KMS-11 (cell line): ENCODE results near the gene TMEM234.

Source experiments
- H2AFZ ChIP-seq: fragments of 200-600 bp; sonication (generic); 2 replicates; pipeline ENCODE4 v1.6.1; 2016; ENCODE audit warnings: antibody characterized with exemption, mixed run types, low read depth
- H3K27ac ChIP-seq: fragments of 200-600 bp; sonication (generic); 2 replicates; pipeline ENCODE4 v1.6.1; 2016; ENCODE audit warnings: mild to moderate bottlenecking, mixed run types
- H3K27me3 ChIP-seq: fragments of 200-600 bp; sonication (generic); 2 replicates; pipeline ENCODE4 v1.6.1; 2017; ENCODE audit warnings: mild to moderate bottlenecking, low read depth, mixed run types, moderate library complexity; ENCODE audit not compliant: insufficient read depth
- H3K36me3 ChIP-seq: fragments of 200-600 bp; sonication (generic); 2 replicates; pipeline ENCODE4 v1.6.1; 2017; ENCODE audit warnings: mild to moderate bottlenecking, mixed run types; ENCODE audit not compliant: insufficient read depth
- H3K4me1 ChIP-seq: fragments of 200-600 bp; sonication (generic); 2 replicates; pipeline ENCODE4 v1.6.1; 2016; ENCODE audit warnings: mild to moderate bottlenecking, low read depth, mixed run types; ENCODE audit not compliant: poor library complexity, severe bottlenecking
- H3K4me2 ChIP-seq: fragments of 200-600 bp; sonication (generic); 2 replicates; pipeline ENCODE4 v1.7.0; 2016; ENCODE audit warnings: mild to moderate bottlenecking, mixed run types
- H3K4me3 ChIP-seq: fragments of 200-600 bp; sonication (generic); IDR thresholded peaks from 2 replicates; pipeline ENCODE4 v1.6.1; 2017; ENCODE audit warnings: low read depth, low read length, mixed read lengths; ENCODE audit not compliant: insufficient read depth
- H3K79me2 ChIP-seq: fragments of 200-600 bp; sonication (generic); 2 replicates; pipeline ENCODE4 v1.6.1; 2016; ENCODE audit warnings: low read depth, mixed run types; ENCODE audit not compliant: insufficient read depth
- H3K9ac ChIP-seq: fragments of 200-600 bp; sonication (generic); 2 replicates; pipeline ENCODE4 v1.6.1; 2016; ENCODE audit warnings: mild to moderate bottlenecking, mixed run types
- H4K20me1 ChIP-seq: fragments of 200-600 bp; sonication (generic); 2 replicates; pipeline ENCODE4 v1.6.1; 2016; ENCODE audit warnings: mild to moderate bottlenecking, mixed run types; ENCODE audit not compliant: insufficient read depth
- CTCF ChIP-seq: fragments of 200-600 bp; sonication (generic); conservative IDR thresholded peaks from 2 replicates; pipeline ENCODE4 v1.6.1; 2017; ENCODE audit warnings: low read depth, mild to moderate bottlenecking, antibody characterized with exemption, low read length, moderate library complexity, mixed read lengths

TMEM234 gene

GRCh38 chr1:32215629-32216480, 6.3 kb downstream of the TMEM234 start:
- Histone ChIP-seq H3K79me2 (no peaks in the 10 kb centered on the region), H2AFZ (no peak overlapping the region), H3K27ac (no peak overlapping the region), H3K4me1 (peaks cover 6% of the 10 kb centered on the region), H3K36me3 (no peaks in the 10 kb centered on the region), H3K4me2 (no peak overlapping the region), H3K27me3 (no peaks in the 10 kb centered on the region), H3K4me3 (no peak overlapping the region), H4K20me1 (no peaks in the 10 kb centered on the region), H3K9ac (no peak overlapping the region)
- TF ChIP-seq CTCF = peak; percentile 83

- H3K4me3 ChIP-seq = no peak within 1 kb of the TSS
- no peaks in the 10 kb centered on the region for H3K36me3 ChIP-seq
- H2AFZ ChIP-seq = no peak within 1 kb of the TSS
- TF ChIP-seq CTCF = no peak
- H3K27ac ChIP-seq = no peak within 1 kb of the TSS
- peaks cover 22% of the 10 kb centered on the region for H3K4me1 ChIP-seq
- no peaks in the 10 kb centered on the region for H3K27me3 ChIP-seq
- H3K79me2 ChIP-seq = no peaks in the 10 kb centered on the region
- H4K20me1 ChIP-seq = no peaks in the 10 kb centered on the region
- H3K4me2 ChIP-seq = no peak within 1 kb of the TSS
- H3K9ac ChIP-seq = no peak within 1 kb of the TSS
These were observed 13.2 kb downstream of the TMEM234 start, which contains the start of gene DCDC2B for GRCh38 chr1:32208891-32209328. DCDC2B (plus strand) TSS chr1:32209089; CDS start chr1:32209094, 5 bp downstream.

- H3K36me3 ChIP-seq = no peaks in the 10 kb centered on the region
- no peak for TF ChIP-seq CTCF
- no peak overlapping the region for H3K9ac ChIP-seq
- H3K4me2 ChIP-seq = no peak overlapping the region
- H2AFZ ChIP-seq = no peak overlapping the region
- H3K27ac ChIP-seq = no peak overlapping the region
- H3K4me3 ChIP-seq = no peak overlapping the region
- H4K20me1 ChIP-seq = no peaks in the 10 kb centered on the region
- no peaks in the 10 kb centered on the region for H3K27me3 ChIP-seq
- no peaks in the 10 kb centered on the region for H3K79me2 ChIP-seq
- peaks cover 22% of the 10 kb centered on the region for H3K4me1 ChIP-seq
These were observed 13.7 kb downstream of the TMEM234 start for GRCh38 chr1:32208469-32208868.

- Histone ChIP-seq H3K9ac (peak within 1 kb of the TSS; percentile 67), H3K4me3 (peak within 1 kb of the TSS; percentile 88), H3K4me2 (peak within 1 kb of the TSS; percentile 93), H3K79me2 (no peaks in the 10 kb centered on the region), H3K27me3 (no peaks in the 10 kb centered on the region), H3K4me1 (peaks cover 42% of the 10 kb centered on the region), H2AFZ (peak within 1 kb of the TSS; percentile 59), H3K27ac (peak within 1 kb of the TSS; percentile 18; the same call in 1 of the 2 replicates), H4K20me1 (no peaks in the 10 kb centered on the region), H3K36me3 (no peaks in the 10 kb centered on the region)
- no peak for TF ChIP-seq CTCF
These were observed 16.5 kb downstream of the TMEM234 start, which contains the start of gene IQCC for GRCh38 chr1:32205401-32206370. IQCC (plus strand) TSS chr1:32205671; CDS start chr1:32205682, 11 bp downstream.
